GM06990 (cell line): ENCODE data around the gene LRCH3.

Experiments used
- DNase-seq: peaks from one replicate; pipeline ENCODE4 v3.0.0-alpha.2; 2011; ENCODE audit not compliant: insufficient read length; ENCODE audit errors: extremely low read depth
- H3K27me3 ChIP-seq: replicated peaks from 2 replicates; pipeline ENCODE4 v1.6.0; 2011; ENCODE audit warnings: low read length; ENCODE audit not compliant: control insufficient read depth, insufficient read depth
- H3K36me3 ChIP-seq: 2 replicates; pipeline ENCODE4 v1.5.1; 2011; ENCODE audit warnings: low read length; ENCODE audit not compliant: control insufficient read depth, insufficient read depth
- H3K4me3 ChIP-seq: replicated peaks from 2 replicates; pipeline ENCODE4 v1.5.1; 2011; ENCODE audit warnings: low read depth, mild to moderate bottlenecking, control low read depth, low read length
- CTCF ChIP-seq: IDR thresholded peaks from 2 replicates; pipeline ENCODE4 v1.5.1; 2011; ENCODE audit warnings: low read length, control low read depth, mild to moderate bottlenecking, inconsistent platforms; ENCODE audit not compliant: insufficient read depth, poor library complexity, severe bottlenecking

Gene LRCH3

GRCh38 chr3:197753263-197753662, 37.8 kb upstream of the LRCH3 start:
- no peak for DNase-seq
- peaks cover 4% of the 10 kb centered on the region for H3K36me3 ChIP-seq
- H3K4me3 ChIP-seq: no peak overlapping the region; the same call in 1 of the 2 replicates
- no peaks in the 10 kb centered on the region for H3K27me3 ChIP-seq
- TF ChIP-seq CTCF: no peak

GRCh38 chr3:197756704-197757103, 34.4 kb upstream of the LRCH3 start:
- no peak for DNase-seq
- H3K4me3 ChIP-seq: no peak overlapping the region
- peaks cover 5% of the 10 kb centered on the region for H3K36me3 ChIP-seq
- TF ChIP-seq CTCF: no peak
- no peaks in the 10 kb centered on the region for H3K27me3 ChIP-seq

GRCh38 chr3:197758512-197758911, 32.5 kb upstream of the LRCH3 start:
- Histone ChIP-seq H3K36me3 (peaks cover 7% of the 10 kb centered on the region), H3K27me3 (no peaks in the 10 kb centered on the region), H3K4me3 (no peak overlapping the region)
- no peak for DNase-seq
- TF ChIP-seq CTCF: no peak

- Histone ChIP-seq H3K36me3 (peaks cover 7% of the 10 kb centered on the region), H3K27me3 (no peaks in the 10 kb centered on the region), H3K4me3 (no peak overlapping the region)
- DNase-seq: no peak
- no peak for TF ChIP-seq CTCF
Measured at GRCh38 chr3:197761784-197762183, 29.3 kb upstream of the LRCH3 start.

- peaks cover 30% of the 10 kb centered on the region for H3K36me3 ChIP-seq
- DNase-seq: no peak
- no peaks in the 10 kb centered on the region for H3K27me3 ChIP-seq
- H3K4me3 ChIP-seq: no peak overlapping the region
- TF ChIP-seq CTCF: no peak
Measured at GRCh38 chr3:197775317-197775716, 15.7 kb upstream of the LRCH3 start.

- Histone ChIP-seq H3K4me3 (no peak overlapping the region), H3K36me3 (peaks cover 13% of the 10 kb centered on the region), H3K27me3 (no peaks in the 10 kb centered on the region)
- TF ChIP-seq CTCF: no peak
- DNase-seq: peak; percentile 44
Measured at GRCh38 chr3:197782230-197782629, 8.8 kb upstream of the LRCH3 start.
